Fibroblast of skin of abdomen (primary cell): ENCODE results near the gene PAPLN.

Experiments
- DNase-seq: peaks from one replicate; pipeline ENCODE4 v3.0.0-alpha.2; 2013

The PAPLN gene

GRCh38 chr14:73248108-73248868, 11.0 kb downstream of the PAPLN start:
- no peak for DNase-seq

GRCh38 chr14:73249108-73249507, 11.8 kb downstream of the PAPLN start:
- no peak for DNase-seq

- no peak for DNase-seq
Observed at GRCh38 chr14:73249564-73250316, 12.4 kb downstream of the PAPLN start.

GRCh38 chr14:73250317-73250713, 13.0 kb downstream of the PAPLN start:
- DNase-seq: no peak

- DNase-seq: no peak
Observed at GRCh38 chr14:73250781-73251500, 13.6 kb downstream of the PAPLN start.

GRCh38 chr14:73251516-73252215, 14.4 kb downstream of the PAPLN start:
- no peak for DNase-seq

GRCh38 chr14:73252491-73253322, 15.4 kb downstream of the PAPLN start:
- no peak for DNase-seq

GRCh38 chr14:73253323-73253610, 16.0 kb downstream of the PAPLN start:
- no peak for DNase-seq

- no peak for DNase-seq
Observed at GRCh38 chr14:73253721-73254120, 16.4 kb downstream of the PAPLN start.

- DNase-seq: no peak
Observed at GRCh38 chr14:73254247-73255004, 17.1 kb downstream of the PAPLN start.

GRCh38 chr14:73255005-73255400, 17.7 kb downstream of the PAPLN start:
- DNase-seq: no peak

GRCh38 chr14:73255693-73256225, 18.5 kb downstream of the PAPLN start:
- no peak for DNase-seq

GRCh38 chr14:73258076-73258475, 20.8 kb downstream of the PAPLN start:
- no peak for DNase-seq

- no peak for DNase-seq
Observed at GRCh38 chr14:73258845-73259611, 21.7 kb downstream of the PAPLN start.

- no peak for DNase-seq
Observed at GRCh38 chr14:73259837-73260236, 22.5 kb downstream of the PAPLN start.

GRCh38 chr14:73260574-73260973, 23.3 kb downstream of the PAPLN start:
- DNase-seq: no peak

GRCh38 chr14:73261075-73261474, 23.8 kb downstream of the PAPLN start:
- no peak for DNase-seq

- DNase-seq: no peak
Observed at GRCh38 chr14:73261520-73262426, 24.5 kb downstream of the PAPLN start.
